GM12891 (cell line): ENCODE results near the gene FNDC3B.

Experiments
- DNase-seq: peaks from one replicate; pipeline ENCODE4 v3.0.0; 2011; ENCODE audit warnings: low spot score; ENCODE audit not compliant: insufficient read length
- FAIRE-seq: peaks from 2 replicates; lab custom pipeline; 2011; peaks lifted over from hg19 to GRCh38; lab: Jason Lieb, UNC
- PAX5 ChIP-seq: IDR thresholded peaks from 2 replicates; pipeline ENCODE4 v1.6.1; 2011; ENCODE audit warnings: low read length, moderate library complexity, mild to moderate bottlenecking; ENCODE audit not compliant: insufficient read depth, severe bottlenecking
- POLR2A ChIP-seq: IDR thresholded peaks from 2 replicates; pipeline ENCODE4 v1.6.1; 2011; ENCODE audit warnings: low read depth, low read length, control low read depth
- POLR2AphosphoS5 ChIP-seq: IDR thresholded peaks from 2 replicates; pipeline ENCODE4 v1.6.1; 2011; ENCODE audit warnings: low read depth, low read length, control low read depth
- POU2F2 ChIP-seq: IDR thresholded peaks from 2 replicates; pipeline ENCODE4 v1.6.1; 2011; ENCODE audit warnings: low read depth, mild to moderate bottlenecking, control low read depth, low read length, moderate library complexity
- SPI1 ChIP-seq: IDR thresholded peaks from 2 replicates; pipeline ENCODE4 v1.6.1; 2011; ENCODE audit warnings: low read depth, low read length, control low read depth
- TAF1 ChIP-seq: IDR thresholded peaks from 2 replicates; pipeline ENCODE4 v1.6.1; 2011; ENCODE audit warnings: low read depth, low read length, control low read depth

FNDC3B gene

DNA sequence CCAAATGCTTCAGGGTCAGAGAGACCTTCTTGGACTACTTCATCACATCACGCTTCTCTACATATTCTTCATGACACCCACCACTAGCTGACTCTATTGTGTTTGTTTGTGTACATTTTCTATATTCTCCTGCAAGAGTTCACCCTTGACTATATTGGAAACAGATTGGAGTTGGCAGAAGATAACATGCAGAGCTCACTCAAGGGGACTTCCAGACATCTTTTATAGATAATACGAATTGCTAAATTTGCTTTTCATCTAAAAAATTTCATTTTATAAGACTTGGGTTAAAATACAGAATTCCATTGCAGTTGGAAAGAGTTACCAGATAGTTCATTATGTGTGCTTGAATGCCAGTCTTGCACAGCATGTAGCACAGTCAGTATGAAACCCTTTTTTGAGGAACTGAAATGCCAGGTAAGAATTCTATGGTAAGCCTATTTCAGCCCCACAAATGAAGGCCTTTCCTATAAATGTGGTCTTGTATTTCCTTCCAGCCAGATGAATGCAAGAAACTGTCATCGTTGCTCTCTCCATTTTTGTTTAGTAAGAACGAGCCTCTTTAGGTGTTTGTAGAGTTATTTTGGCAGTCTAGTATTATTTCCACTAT, 231.3 kb downstream of the FNDC3B start:
- DNase-seq (peak; percentile 15), FAIRE-seq (peak; percentile 93)

DNA sequence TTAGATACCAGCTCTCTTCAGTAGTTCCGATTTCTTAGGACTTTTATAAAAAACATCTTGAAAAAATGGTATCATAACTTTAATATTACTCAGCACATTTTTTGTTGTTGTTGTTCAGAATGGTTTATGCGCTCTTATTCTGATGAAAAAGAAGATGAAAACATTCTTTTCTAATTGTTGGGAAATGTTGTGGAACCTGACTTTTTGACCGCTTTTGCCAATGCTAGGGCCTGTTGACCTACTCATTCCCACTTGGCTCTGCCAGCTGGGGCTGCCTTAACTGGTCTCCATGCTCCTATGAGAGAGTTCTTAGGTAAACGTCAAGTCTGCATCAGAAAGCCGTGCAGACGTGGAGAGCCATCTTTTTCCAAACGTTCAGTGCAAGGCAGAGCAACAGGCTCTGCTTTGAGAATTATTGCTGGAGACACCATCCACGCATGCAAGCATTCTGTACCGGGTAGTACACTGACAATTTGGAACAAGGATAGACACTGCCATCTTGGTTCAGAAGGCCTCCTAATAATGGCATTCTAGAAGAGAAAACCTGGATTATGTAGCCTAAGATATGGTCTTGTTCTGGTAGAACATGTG, 232.1 kb downstream of the FNDC3B start:
- no peak for DNase-seq
- peak; percentile 20 for FAIRE-seq
- TF ChIP-seq POU2F2 (no peak), TAF1 (no peak)

More for the DNA sequence above, 231.3 kb downstream of the FNDC3B start:
- TF ChIP-seq POLR2AphosphoS5 (no peak), SPI1 (peak; percentile 99), POLR2A (no peak), PAX5 (no peak), POU2F2 (no peak), TAF1 (no peak)

- FAIRE-seq (no peak), DNase-seq (no peak)
- no peak for TF ChIP-seq POLR2A
- no peak for TF ChIP-seq PAX5
- no peak for TF ChIP-seq POU2F2
- TF ChIP-seq SPI1, result no peak
- no peak for TF ChIP-seq POLR2AphosphoS5
- TF ChIP-seq TAF1, result no peak
Observed at GRCh38 chr3:172272698-172273097, 233.3 kb downstream of the FNDC3B start.

GRCh38 chr3:172273378-172273777, 234.0 kb downstream of the FNDC3B start:
- DNase-seq (no peak), FAIRE-seq (no peak)
- TF ChIP-seq SPI1, result no peak
- TF ChIP-seq TAF1, result no peak
- TF ChIP-seq POLR2A, result no peak
- no peak for TF ChIP-seq PAX5
- no peak for TF ChIP-seq POU2F2
- TF ChIP-seq POLR2AphosphoS5, result no peak

DNA sequence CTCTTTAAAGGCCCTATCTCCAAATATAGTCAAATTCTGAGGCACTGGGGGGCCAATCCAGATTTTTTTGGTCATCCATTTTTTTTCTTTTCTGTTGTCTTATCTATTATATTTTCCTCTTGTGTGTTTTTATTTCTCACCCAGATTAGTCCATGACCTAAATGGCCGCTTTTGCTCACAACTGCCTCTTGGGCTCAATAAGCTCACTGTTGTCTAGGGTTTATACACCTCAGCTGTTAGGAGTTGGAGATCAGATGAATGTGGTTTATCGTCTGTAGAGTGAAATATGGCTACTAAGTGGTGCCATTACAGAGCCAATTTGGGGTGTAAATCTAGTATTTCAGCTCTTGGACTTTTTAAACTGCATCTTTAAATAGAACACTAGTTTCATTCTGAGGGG, 235.5 kb downstream of the FNDC3B start:
- TF ChIP-seq PAX5 (no peak), POU2F2 (no peak)
- DNase-seq, result no peak
- no peak for FAIRE-seq

DNA sequence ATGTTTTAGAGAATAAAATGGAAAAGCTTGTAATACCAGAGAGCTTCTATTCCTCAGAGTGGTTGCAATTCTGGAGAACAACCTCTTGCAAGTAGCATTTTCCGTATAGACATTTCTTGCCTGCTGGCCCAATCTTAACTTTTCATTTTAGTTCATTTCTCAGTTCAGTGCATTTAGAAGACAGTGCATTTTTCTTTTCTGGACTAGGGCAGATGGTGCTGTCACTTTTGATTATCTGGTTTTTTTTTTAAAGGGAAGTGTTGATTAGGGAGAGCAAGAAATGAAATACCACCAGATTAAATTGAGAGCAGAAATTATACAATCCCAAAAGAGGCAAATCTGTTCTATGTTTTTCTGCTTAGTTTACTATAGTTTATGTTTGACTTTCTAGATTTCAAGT, 236.2 kb downstream of the FNDC3B start:
- DNase-seq (no peak), FAIRE-seq (no peak)
- TF ChIP-seq SPI1 (no peak), POU2F2 (no peak), POLR2A (no peak), PAX5 (no peak), POLR2AphosphoS5 (no peak), TAF1 (no peak)

GRCh38 chr3:172276103-172276502, 236.7 kb downstream of the FNDC3B start:
- TF ChIP-seq POLR2AphosphoS5, result no peak
- no peak for TF ChIP-seq POU2F2
- no peak for TF ChIP-seq SPI1
- no peak for TF ChIP-seq TAF1
- TF ChIP-seq POLR2A, result no peak
- TF ChIP-seq PAX5, result no peak
- no peak for FAIRE-seq
- DNase-seq, result no peak

- no peak for FAIRE-seq
- no peak for TF ChIP-seq POLR2A
- TF ChIP-seq SPI1, result no peak
- no peak for TF ChIP-seq PAX5
- no peak for TF ChIP-seq POLR2AphosphoS5
- TF ChIP-seq POU2F2, result no peak
- TF ChIP-seq TAF1, result no peak
- DNase-seq, result no peak
Observed at GRCh38 chr3:172277151-172277652, 237.8 kb downstream of the FNDC3B start.

GRCh38 chr3:172279191-172279640, 239.8 kb downstream of the FNDC3B start:
- FAIRE-seq (no peak), DNase-seq (no peak)
- TF ChIP-seq SPI1, result no peak
- TF ChIP-seq POLR2AphosphoS5, result no peak
- no peak for TF ChIP-seq POLR2A
- no peak for TF ChIP-seq TAF1
- no peak for TF ChIP-seq POU2F2
- no peak for TF ChIP-seq PAX5

GRCh38 chr3:172279974-172280373, 240.6 kb downstream of the FNDC3B start:
- DNase-seq, result no peak
- no peak for FAIRE-seq
- no peak for TF ChIP-seq POU2F2
- TF ChIP-seq SPI1, result no peak
- TF ChIP-seq PAX5, result no peak
- TF ChIP-seq POLR2AphosphoS5, result no peak
- TF ChIP-seq POLR2A, result no peak
- TF ChIP-seq TAF1, result no peak

- DNase-seq (no peak), FAIRE-seq (no peak)
- TF ChIP-seq POLR2A (no peak), TAF1 (no peak), POU2F2 (no peak), PAX5 (no peak), SPI1 (no peak), POLR2AphosphoS5 (no peak)
Observed at GRCh38 chr3:172280406-172281051, 241.2 kb downstream of the FNDC3B start.
